ENCODE measurements around the gene POGZ. TPM values are rescaled to one million over a fixed set of nuclear protein-coding genes. Genes with fewer than 3 reads are reported as not detected.

Gene POGZ
- total RNA-seq, 1 donor from 2014 or later: 105 TPM

DNA sequence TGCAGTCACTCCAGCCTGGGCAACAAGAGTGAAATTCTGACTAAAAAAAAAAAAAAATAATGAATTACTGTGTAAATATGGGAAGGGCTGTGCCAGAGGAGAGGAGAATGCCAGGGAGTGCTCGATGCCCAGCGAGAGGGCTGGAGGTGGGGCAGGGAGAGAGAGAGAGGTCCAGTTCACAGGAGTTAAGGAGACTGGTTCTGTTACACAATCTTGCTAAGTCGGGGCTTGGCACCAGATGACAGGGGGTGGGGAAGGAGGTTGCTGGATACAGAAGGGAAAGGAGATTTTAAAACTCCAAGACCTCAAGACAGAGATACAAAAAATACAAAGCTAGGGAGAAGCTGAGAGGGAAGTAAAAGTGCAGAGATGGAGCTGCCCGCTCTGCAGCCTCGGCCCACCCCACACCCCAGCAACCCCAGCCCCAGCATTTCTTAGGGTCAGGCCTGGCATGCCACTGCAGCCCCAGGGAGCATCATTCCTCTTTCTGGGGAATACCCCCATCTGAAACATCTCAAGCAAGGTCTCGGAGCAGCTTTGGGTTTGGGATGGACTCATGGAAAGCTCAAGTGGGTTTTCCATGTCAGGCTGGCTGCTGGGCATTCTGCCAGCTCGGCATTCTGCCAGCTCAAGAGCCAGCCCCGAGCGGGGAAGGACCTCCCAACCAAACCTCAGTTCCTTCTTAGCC, 87.8 kb downstream of the POGZ start:
- peaks cover 4% of the 10 kb centered on the region for H3K27me3 Mint-ChIP-seq (ENCODE audit: unreplicated experiment)
- TF ChIP-seq, protein P1, sequence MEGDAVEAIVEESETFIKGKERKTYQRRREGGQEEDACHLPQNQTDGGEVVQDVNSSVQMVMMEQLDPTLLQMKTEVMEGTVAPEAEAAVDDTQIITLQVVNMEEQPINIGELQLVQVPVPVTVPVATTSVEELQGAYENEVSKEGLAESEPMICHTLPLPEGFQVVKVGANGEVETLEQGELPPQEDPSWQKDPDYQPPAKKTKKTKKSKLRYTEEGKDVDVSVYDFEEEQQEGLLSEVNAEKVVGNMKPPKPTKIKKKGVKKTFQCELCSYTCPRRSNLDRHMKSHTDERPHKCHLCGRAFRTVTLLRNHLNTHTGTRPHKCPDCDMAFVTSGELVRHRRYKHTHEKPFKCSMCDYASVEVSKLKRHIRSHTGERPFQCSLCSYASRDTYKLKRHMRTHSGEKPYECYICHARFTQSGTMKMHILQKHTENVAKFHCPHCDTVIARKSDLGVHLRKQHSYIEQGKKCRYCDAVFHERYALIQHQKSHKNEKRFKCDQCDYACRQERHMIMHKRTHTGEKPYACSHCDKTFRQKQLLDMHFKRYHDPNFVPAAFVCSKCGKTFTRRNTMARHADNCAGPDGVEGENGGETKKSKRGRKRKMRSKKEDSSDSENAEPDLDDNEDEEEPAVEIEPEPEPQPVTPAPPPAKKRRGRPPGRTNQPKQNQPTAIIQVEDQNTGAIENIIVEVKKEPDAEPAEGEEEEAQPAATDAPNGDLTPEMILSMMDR (IDR thresholded peaks at IDR 0.05): no peak
- H3K36me3 Mint-ChIP-seq (ENCODE audit: unreplicated experiment): no peaks in the 10 kb centered on the region
- DNase-seq (ENCODE audit: extremely low spot score, unreplicated experiment): no peak
- H3K9me3 Mint-ChIP-seq (ENCODE audit: unreplicated experiment): no peaks in the 10 kb centered on the region
- peak overlapping the region; percentile 48 for H3K4me3 Mint-ChIP-seq (ENCODE audit: unreplicated experiment)
- H3K4me1 Mint-ChIP-seq (ENCODE audit: unreplicated experiment): peaks cover 34% of the 10 kb centered on the region
- peak overlapping the region; percentile 87 for H3K27ac Mint-ChIP-seq (ENCODE audit: unreplicated experiment)

- Mint-ChIP-seq H3K27me3 (ENCODE audit: unreplicated experiment) (no peaks in the 10 kb centered on the region), H3K4me1 (ENCODE audit: unreplicated experiment) (peaks cover 34% of the 10 kb centered on the region), H3K4me3 (ENCODE audit: unreplicated experiment) (no peak overlapping the region), H3K9me3 (ENCODE audit: unreplicated experiment) (no peaks in the 10 kb centered on the region), H3K36me3 (ENCODE audit: unreplicated experiment) (peaks cover 2% of the 10 kb centered on the region), H3K27ac (ENCODE audit: unreplicated experiment) (no peak overlapping the region)
- no peak for DNase-seq (ENCODE audit: extremely low spot score, unreplicated experiment)
- TF ChIP-seq, protein P1 (IDR thresholded peaks at IDR 0.05): no peak
Observed at GRCh38 chr1:151370211-151370911, 88.9 kb downstream of the POGZ start.

GRCh38 chr1:151369621-151370048, 89.7 kb downstream of the POGZ start:
- Mint-ChIP-seq H3K27me3 (ENCODE audit: unreplicated experiment) (no peaks in the 10 kb centered on the region), H3K27ac (ENCODE audit: unreplicated experiment) (no peak overlapping the region), H3K36me3 (ENCODE audit: unreplicated experiment) (peaks cover 2% of the 10 kb centered on the region), H3K4me3 (ENCODE audit: unreplicated experiment) (no peak overlapping the region), H3K9me3 (ENCODE audit: unreplicated experiment) (no peaks in the 10 kb centered on the region), H3K4me1 (ENCODE audit: unreplicated experiment) (peaks cover 34% of the 10 kb centered on the region)
- TF ChIP-seq, protein P1 (IDR thresholded peaks at IDR 0.05): no peak
- no peak for DNase-seq (ENCODE audit: extremely low spot score, unreplicated experiment)

DNA sequence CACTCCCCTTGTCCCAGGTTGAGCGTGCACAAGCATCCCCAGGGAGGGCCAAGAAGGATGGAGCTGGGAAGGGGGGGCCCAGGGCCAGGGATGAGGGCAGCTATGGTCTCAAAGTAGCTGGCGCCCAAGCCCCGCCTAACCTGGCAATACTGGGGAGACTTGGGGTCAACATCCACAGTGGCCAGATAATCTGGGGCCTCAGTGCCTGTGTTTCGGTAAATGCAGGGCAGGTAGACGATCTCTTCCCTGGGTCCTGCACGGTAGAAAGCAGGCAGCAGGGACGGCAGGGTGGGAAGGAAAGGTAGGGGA, 90.0 kb downstream of the POGZ start:
- H3K4me3 Mint-ChIP-seq (ENCODE audit: unreplicated experiment): no peak overlapping the region
- no peaks in the 10 kb centered on the region for H3K27me3 Mint-ChIP-seq (ENCODE audit: unreplicated experiment)
- no peak for DNase-seq (ENCODE audit: extremely low spot score, unreplicated experiment)
- peaks cover 34% of the 10 kb centered on the region for H3K4me1 Mint-ChIP-seq (ENCODE audit: unreplicated experiment)
- H3K27ac Mint-ChIP-seq (ENCODE audit: unreplicated experiment): no peak overlapping the region
- H3K9me3 Mint-ChIP-seq (ENCODE audit: unreplicated experiment): no peaks in the 10 kb centered on the region
- peaks cover 2% of the 10 kb centered on the region for H3K36me3 Mint-ChIP-seq (ENCODE audit: unreplicated experiment)
- TF ChIP-seq, protein P1 (IDR thresholded peaks at IDR 0.05): no peak

All from osteocyte (in vitro differentiated cells).